ENCODE measurements around the gene PNP. TPM values are rescaled to one million over a fixed set of nuclear protein-coding genes. Genes with fewer than 3 reads are reported as not detected.
A peak's percentile ranks its signal among the peaks of the same experiment; 100 is the strongest.

The PNP gene
- total RNA-seq, 1 donor from 2014 or later, result 6.4 TPM

DNA sequence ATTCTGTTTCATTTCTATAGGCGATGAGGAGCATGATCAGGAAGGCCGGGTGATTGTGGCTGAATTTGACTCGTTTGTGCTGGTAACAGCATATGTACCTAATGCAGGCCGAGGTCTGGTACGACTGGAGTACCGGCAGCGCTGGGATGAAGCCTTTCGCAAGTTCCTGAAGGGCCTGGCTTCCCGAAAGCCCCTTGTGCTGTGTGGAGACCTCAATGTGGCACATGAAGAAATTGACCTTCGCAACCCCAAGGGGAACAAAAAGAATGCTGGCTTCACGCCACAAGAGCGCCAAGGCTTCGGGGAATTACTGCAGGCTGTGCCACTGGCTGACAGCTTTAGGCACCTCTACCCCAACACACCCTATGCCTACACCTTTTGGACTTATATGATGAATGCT is 12.2 kb upstream of the PNP start:
- H3K4me1 ChIP-seq, result peaks cover 77% of the 10 kb centered on the region
- H3K27me3 ChIP-seq (ENCODE audit: low read depth), result no peaks in the 10 kb centered on the region
- TF ChIP-seq, protein P1, sequence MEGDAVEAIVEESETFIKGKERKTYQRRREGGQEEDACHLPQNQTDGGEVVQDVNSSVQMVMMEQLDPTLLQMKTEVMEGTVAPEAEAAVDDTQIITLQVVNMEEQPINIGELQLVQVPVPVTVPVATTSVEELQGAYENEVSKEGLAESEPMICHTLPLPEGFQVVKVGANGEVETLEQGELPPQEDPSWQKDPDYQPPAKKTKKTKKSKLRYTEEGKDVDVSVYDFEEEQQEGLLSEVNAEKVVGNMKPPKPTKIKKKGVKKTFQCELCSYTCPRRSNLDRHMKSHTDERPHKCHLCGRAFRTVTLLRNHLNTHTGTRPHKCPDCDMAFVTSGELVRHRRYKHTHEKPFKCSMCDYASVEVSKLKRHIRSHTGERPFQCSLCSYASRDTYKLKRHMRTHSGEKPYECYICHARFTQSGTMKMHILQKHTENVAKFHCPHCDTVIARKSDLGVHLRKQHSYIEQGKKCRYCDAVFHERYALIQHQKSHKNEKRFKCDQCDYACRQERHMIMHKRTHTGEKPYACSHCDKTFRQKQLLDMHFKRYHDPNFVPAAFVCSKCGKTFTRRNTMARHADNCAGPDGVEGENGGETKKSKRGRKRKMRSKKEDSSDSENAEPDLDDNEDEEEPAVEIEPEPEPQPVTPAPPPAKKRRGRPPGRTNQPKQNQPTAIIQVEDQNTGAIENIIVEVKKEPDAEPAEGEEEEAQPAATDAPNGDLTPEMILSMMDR (IDR thresholded peaks at IDR 0.05; ENCODE audit: borderline replicate concordance), result no peak
- intact Hi-C loops (cut with micrococcal nuclease), result no loop called here
- H3K36me3 ChIP-seq, result peaks cover 45% of the 10 kb centered on the region
- H3K9me3 ChIP-seq (replicated peaks), result no peaks in the 10 kb centered on the region
- no peak overlapping the region for H3K27ac ChIP-seq (replicated peaks)
- no peak for DNase-seq
- no peak overlapping the region for H3K4me3 ChIP-seq

- intact Hi-C loops (cut with micrococcal nuclease), result no loop called here
- peaks cover 36% of the 10 kb centered on the region for H3K36me3 ChIP-seq
- no peaks in the 10 kb centered on the region for H3K27me3 ChIP-seq (ENCODE audit: low read depth)
- H3K4me1 ChIP-seq, result peaks cover 71% of the 10 kb centered on the region
- no peaks in the 10 kb centered on the region for H3K9me3 ChIP-seq (replicated peaks)
- no peak overlapping the region for H3K27ac ChIP-seq (replicated peaks)
- DNase-seq, result no peak
- no peak overlapping the region for H3K4me3 ChIP-seq
- TF ChIP-seq, protein P1 (IDR thresholded peaks at IDR 0.05; ENCODE audit: borderline replicate concordance), result no peak
These were observed 11.0 kb upstream of the PNP start for GRCh38 chr14:20458031-20458789.

DNA sequence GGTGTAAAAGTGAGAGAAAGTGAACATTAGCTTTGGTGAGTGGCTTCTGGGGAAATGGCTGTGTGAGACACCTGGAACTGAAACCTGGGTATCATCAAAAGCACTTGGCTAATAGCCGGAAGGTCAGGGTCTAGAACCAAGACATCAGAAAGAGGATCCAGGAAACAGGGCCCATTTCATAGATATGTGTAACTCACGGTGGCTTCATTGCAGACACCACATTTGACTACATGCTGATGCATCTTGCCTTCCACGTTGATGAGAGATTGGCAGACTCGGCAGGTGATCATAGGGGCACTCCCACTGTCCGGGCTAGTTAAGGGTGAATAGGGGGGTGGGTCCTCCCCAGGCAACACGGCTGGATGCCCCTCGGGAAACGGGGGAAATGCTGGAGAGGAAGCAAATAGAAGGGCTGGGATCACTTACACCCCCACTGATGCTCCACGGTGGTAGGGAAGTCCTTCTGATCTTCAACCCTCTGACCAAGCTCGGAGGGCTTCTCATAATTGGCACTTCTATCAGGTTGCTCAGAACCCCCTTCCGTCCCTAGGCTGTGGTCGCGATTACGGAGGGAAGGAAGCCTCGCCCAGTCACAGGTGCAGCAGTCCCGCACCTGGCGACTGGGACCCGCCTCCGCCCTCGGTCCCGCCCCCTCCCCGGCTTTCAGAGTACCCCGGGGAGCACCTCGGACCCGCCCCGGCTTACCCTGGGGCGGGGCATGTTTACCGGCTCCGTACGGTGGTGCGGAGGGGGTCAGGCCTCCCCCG is 8.6 kb upstream of the PNP start:
- H3K4me1 ChIP-seq, result peaks cover 51% of the 10 kb centered on the region
- peak overlapping the region; percentile 93 for H3K27ac ChIP-seq (replicated peaks)
- H3K27me3 ChIP-seq (ENCODE audit: low read depth), result no peaks in the 10 kb centered on the region
- peaks cover 36% of the 10 kb centered on the region for H3K36me3 ChIP-seq
- DNase-seq, result no peak
- intact Hi-C loops (cut with micrococcal nuclease), result no loop called here
- TF ChIP-seq, protein P1 (IDR thresholded peaks at IDR 0.05; ENCODE audit: borderline replicate concordance), result no peak
- H3K4me3 ChIP-seq, result peak overlapping the region; percentile 98
- no peaks in the 10 kb centered on the region for H3K9me3 ChIP-seq (replicated peaks)

DNA sequence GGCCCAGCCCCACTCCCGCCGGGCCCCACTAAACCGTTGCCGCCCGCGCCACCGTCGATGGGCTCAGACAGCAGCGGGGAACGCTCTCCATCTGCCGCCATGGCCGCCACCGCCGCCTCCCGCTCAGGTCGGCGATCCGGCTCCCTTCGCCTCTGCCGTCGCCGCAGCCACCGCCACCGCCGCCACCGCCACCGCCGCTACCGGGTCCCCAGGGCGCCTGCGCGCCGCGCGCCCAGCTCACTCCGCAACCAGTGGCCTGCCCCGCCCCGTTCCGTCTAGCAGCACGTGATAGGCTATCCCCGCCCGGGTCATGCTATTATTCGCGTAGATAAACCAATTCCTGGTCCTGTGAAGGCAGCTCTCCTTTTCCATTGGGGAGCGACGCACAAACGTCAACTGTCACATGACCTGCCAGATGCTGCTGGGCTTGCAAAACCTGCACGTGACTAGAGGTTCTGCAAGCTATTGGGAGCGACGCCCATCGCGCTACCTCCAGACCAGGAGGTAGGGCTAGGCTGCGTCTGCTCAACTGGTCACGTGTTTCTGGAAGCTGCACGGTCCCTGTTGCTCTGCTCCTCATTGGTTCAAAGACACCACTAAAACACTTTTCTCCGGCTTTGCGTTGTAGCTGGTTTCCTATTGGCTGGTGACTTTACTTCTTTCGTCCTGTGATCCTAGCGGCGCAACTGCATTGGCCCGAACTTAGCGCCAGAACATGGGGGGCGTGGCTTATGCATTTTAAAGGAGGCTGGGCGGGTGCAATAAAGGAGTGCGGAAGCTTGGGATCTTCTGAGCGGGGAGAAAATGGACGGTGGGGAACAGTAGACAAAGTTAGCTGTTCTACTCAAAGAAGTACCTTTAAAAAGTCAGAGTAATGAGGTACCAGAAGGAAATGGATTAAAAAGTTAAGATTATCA is 7.7 kb upstream of the PNP start, which contains the start of gene PIP4P1:
Gene PIP4P1 (minus strand): TSS at position 210 of the 917 bp plus-strand sequence. CDS start 109 bp downstream, at position 101.
- Histone ChIP-seq H3K36me3 (peaks cover 33% of the 10 kb centered on the region), H3K4me3 (peak within 1 kb of the TSS; percentile 98), H3K27me3 (ENCODE audit: low read depth) (no peaks in the 10 kb centered on the region), H3K27ac (replicated peaks) (peak within 1 kb of the TSS; percentile 93), H3K4me1 (peaks cover 43% of the 10 kb centered on the region), H3K9me3 (replicated peaks) (no peaks in the 10 kb centered on the region)
- intact Hi-C loops (cut with micrococcal nuclease), result no loop called here
- TF ChIP-seq, protein P1 (IDR thresholded peaks at IDR 0.05; ENCODE audit: borderline replicate concordance), result no peak
- DNase-seq, result peak; percentile 99

DNA sequence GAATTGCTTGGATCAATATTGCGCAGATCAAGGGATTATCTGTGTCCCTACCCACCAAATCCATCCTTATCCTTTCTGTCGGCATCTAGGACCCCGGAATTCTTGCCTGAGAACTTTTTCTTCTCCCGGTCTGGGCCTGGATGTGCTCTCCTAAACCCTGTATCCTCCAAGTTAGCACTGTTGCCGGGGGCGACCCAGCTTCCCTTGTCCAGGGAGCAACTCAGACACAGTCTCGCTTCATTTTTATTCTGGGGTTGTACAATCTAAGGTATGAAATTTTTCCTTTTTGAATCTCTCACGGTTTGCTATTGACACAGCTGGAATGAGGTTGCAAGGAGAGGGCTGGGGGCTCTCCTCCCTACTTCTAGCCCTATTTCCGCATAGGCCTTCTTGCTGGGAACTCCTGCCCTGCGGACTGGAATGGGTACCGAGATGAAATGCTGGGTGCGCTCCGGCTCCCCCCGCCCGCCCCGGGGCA is 403 bp upstream of the PNP start:
- TF ChIP-seq, protein P1 (IDR thresholded peaks at IDR 0.05; ENCODE audit: borderline replicate concordance), result no peak
- Histone ChIP-seq H3K27me3 (ENCODE audit: low read depth) (no peaks in the 10 kb centered on the region), H3K27ac (replicated peaks) (peak overlapping the region; percentile 92), H3K36me3 (peaks cover 6% of the 10 kb centered on the region), H3K4me3 (peak overlapping the region; percentile 94), H3K4me1 (peaks cover 46% of the 10 kb centered on the region), H3K9me3 (replicated peaks) (no peaks in the 10 kb centered on the region)
- intact Hi-C loops (cut with micrococcal nuclease), result no loop called here
- no peak for DNase-seq

All from left ventricle myocardium inferior (tissue), 1 donor.